Measurements from ENCODE around the gene CAPRIN2. TPM values are rescaled to one million over a fixed set of nuclear protein-coding genes. Genes with fewer than 3 reads are reported as not detected.

CAPRIN2 gene
- total RNA-seq, 4 donors from 2014 or later = 6.3 to 21.1 (median 7.2) TPM

- in situ Hi-C loops (cut with MboI; ENCODE audit: low sequenced_read_pairs in 4 of 4) = no loop called here
- intact Hi-C loops (cut with DNase I; ENCODE audit: low total_unique reads) = no loop called here
- Histone ChIP-seq H3K27ac (no peak overlapping the region), H3K9me3 (no peaks in the 10 kb centered on the region), H3K4me1 (no peaks in the 10 kb centered on the region), H3K4me3 (no peak overlapping the region), H3K36me3 (peaks cover 0 to 8% of the 10 kb centered on the region in 2 donors), H3K27me3 (no peaks in the 10 kb centered on the region)
- ATAC-seq (no peak), DNase-seq (no peak)
- no peak for TF ChIP-seq CTCF (IDR thresholded peaks at IDR 0.05 in 4 of 5, conservative IDR thresholded peaks at IDR 0.05 in 1 of 5)
- no peak for TF ChIP-seq POLR2A (IDR thresholded peaks at IDR 0.05)
These were observed 14.5 kb downstream of the CAPRIN2 start for GRCh38 chr12:30740274-30740673.

- TF ChIP-seq POLR2A (IDR thresholded peaks at IDR 0.05) = no peak
- no peak for TF ChIP-seq CTCF (IDR thresholded peaks at IDR 0.05 in 4 of 5, conservative IDR thresholded peaks at IDR 0.05 in 1 of 5)
- no peaks in the 10 kb centered on the region for H3K27me3 ChIP-seq
- in situ Hi-C loops (cut with MboI; ENCODE audit: low sequenced_read_pairs in 4 of 4) (no loop called here), intact Hi-C loops (cut with DNase I; ENCODE audit: low total_unique reads) (no loop called here)
- no peak overlapping the region for H3K27ac ChIP-seq
- peaks cover 0 to 8% of the 10 kb centered on the region in 2 donors for H3K36me3 ChIP-seq
- no peaks in the 10 kb centered on the region for H3K9me3 ChIP-seq
- no peak overlapping the region for H3K4me3 ChIP-seq
- ATAC-seq (no peak), DNase-seq (no peak)
- no peaks in the 10 kb centered on the region for H3K4me1 ChIP-seq
These were observed 15.7 kb downstream of the CAPRIN2 start for GRCh38 chr12:30739020-30739419.

- Histone ChIP-seq H3K36me3 (peaks cover 0 to 9% of the 10 kb centered on the region in 2 donors), H3K27ac (no peak overlapping the region), H3K27me3 (no peaks in the 10 kb centered on the region), H3K4me3 (no peak overlapping the region), H3K9me3 (no peaks in the 10 kb centered on the region), H3K4me1 (no peaks in the 10 kb centered on the region)
- intact Hi-C loops (cut with DNase I; ENCODE audit: low total_unique reads) (no loop called here), in situ Hi-C loops (cut with MboI; ENCODE audit: low sequenced_read_pairs in 4 of 4) (no loop called here)
- DNase-seq (no peak), ATAC-seq (no peak)
- TF ChIP-seq POLR2A (IDR thresholded peaks at IDR 0.05) (no peak), CTCF (IDR thresholded peaks at IDR 0.05 in 4 of 5, conservative IDR thresholded peaks at IDR 0.05 in 1 of 5) (no peak)
These were observed 21.7 kb downstream of the CAPRIN2 start for GRCh38 chr12:30732954-30733637.

- intact Hi-C loops (cut with DNase I; ENCODE audit: low total_unique reads) (no loop called here), in situ Hi-C loops (cut with MboI; ENCODE audit: low sequenced_read_pairs in 4 of 4) (no loop called here)
- Histone ChIP-seq H3K27ac (no peak overlapping the region), H3K4me1 (no peaks in the 10 kb centered on the region), H3K9me3 (no peaks in the 10 kb centered on the region), H3K27me3 (no peaks in the 10 kb centered on the region), H3K4me3 (no peak overlapping the region), H3K36me3 (peaks cover 0 to 10% of the 10 kb centered on the region in 2 donors)
- no peak for ATAC-seq
- DNase-seq = no peak
- no peak for TF ChIP-seq CTCF (IDR thresholded peaks at IDR 0.05 in 4 of 5, conservative IDR thresholded peaks at IDR 0.05 in 1 of 5)
- TF ChIP-seq POLR2A (IDR thresholded peaks at IDR 0.05) = no peak
These were observed 24.7 kb downstream of the CAPRIN2 start for GRCh38 chr12:30730011-30730410.

- no peak for ATAC-seq
- Histone ChIP-seq H3K4me3 (no peak overlapping the region), H3K4me1 (no peaks in the 10 kb centered on the region), H3K27me3 (no peaks in the 10 kb centered on the region), H3K36me3 (peaks cover 0 to 10% of the 10 kb centered on the region in 2 donors), H3K9me3 (no peaks in the 10 kb centered on the region), H3K27ac (no peak overlapping the region)
- intact Hi-C loops (cut with DNase I; ENCODE audit: low total_unique reads) (no loop called here), in situ Hi-C loops (cut with MboI; ENCODE audit: low sequenced_read_pairs in 4 of 4) (no loop called here)
- no peak for TF ChIP-seq CTCF (IDR thresholded peaks at IDR 0.05 in 4 of 5, conservative IDR thresholded peaks at IDR 0.05 in 1 of 5)
- no peak for TF ChIP-seq POLR2A (IDR thresholded peaks at IDR 0.05)
- DNase-seq = no peak
These were observed 25.2 kb downstream of the CAPRIN2 start for GRCh38 chr12:30729547-30729946.

Data from gastrocnemius medialis (tissue), 4 donors.